A549 (cell line): ENCODE data around the gene TEKTIP1. TPM values are rescaled to one million over a fixed set of nuclear protein-coding genes. Genes with fewer than 3 reads are reported as not detected.

Source experiments
- ATAC-seq, 2 experiments: fragments of 200-7000 bp in 1 of 2; fragments of >200 bp in 1 of 2; cut with Nextera tagmentation in 1 of 2; cut with Tn5 transposase in 1 of 2; 3 replicates each; pipeline versions ENCODE4 v1.8.0 to v1.9.1; 2018 to 2020; ENCODE audit warnings: mild to moderate bottlenecking in 1 of 2, moderate library complexity in 1 of 2
- CTCF ChIA-PET: fragments of 300-600 bp; sonication (Branson Sonifier 250); formaldehyde crosslinking; extraction: SDS; loops from one replicate; lab custom pipeline; 2021; ENCODE audit warnings: antibody characterized with exemption, inconsistent platforms; lab: Yijun Ruan, JAX
- POLR2A ChIA-PET: fragments of 350-600 bp; formaldehyde crosslinking; extraction: SDS; loops from one replicate; lab custom pipeline; 2021; ENCODE audit warnings: antibody characterized with exemption, inconsistent platforms; lab: Yijun Ruan, JAX
- DNase-seq, 2 experiments: peaks; one replicate each; pipeline versions ENCODE4 v3.0.0 to v3.0.0-alpha.2; 2011 to 2016; ENCODE audit warnings: low read depth in 1 of 2, low spot score in 1 of 2
- FAIRE-seq: peaks from 2 replicates; lab custom pipeline; 2011; peaks lifted over from hg19 to GRCh38; lab: Jason Lieb, UNC
- H3K27ac ChIP-seq, 2 experiments: fragments of >200 bp; sonication (Bioruptor Twin); formaldehyde crosslinking; 3 replicates each; pipeline ENCODE4 v1.5.1; 2016 to 2017
- H3K4me1 ChIP-seq: fragments of >200 bp; sonication (Bioruptor Twin); formaldehyde crosslinking; 3 replicates; pipeline ENCODE4 v1.6.1; 2016
- H3K4me2 ChIP-seq: fragments of >200 bp; sonication (Bioruptor Twin); formaldehyde crosslinking; 3 replicates; pipeline ENCODE4 v1.6.1; 2016
- H3K4me3 ChIP-seq: fragments of >200 bp; sonication (Bioruptor Twin); formaldehyde crosslinking; 3 replicates; pipeline ENCODE4 v1.5.1; 2016
- H3K9me3 ChIP-seq: fragments of >200 bp; sonication (Bioruptor Twin); formaldehyde crosslinking; 3 replicates; pipeline ENCODE4 v1.6.1; 2016
- BCL3 ChIP-seq: fragments of >200 bp; sonication (Bioruptor Twin); formaldehyde crosslinking; IDR thresholded peaks from 3 replicates; pipeline ENCODE4 v1.6.1; 2016
- BHLHE40 ChIP-seq: IDR thresholded peaks from 2 replicates; pipeline ENCODE4 v1.6.1; 2012; ENCODE audit warnings: low read depth, low read length, inconsistent platforms
- CEBPB ChIP-seq, 2 experiments: fragments of >200 bp in 1 of 2; sonication (Bioruptor Twin) in 1 of 2; formaldehyde crosslinking in 1 of 2; IDR thresholded peaks; 2 replicates each; pipeline ENCODE4 v1.6.1; 2012 to 2016
- E2F6 ChIP-seq: IDR thresholded peaks from 2 replicates; pipeline ENCODE4 v1.6.1; 2012; ENCODE audit warnings: low read depth, borderline replicate concordance
- FOSB ChIP-seq: fragments of 250-450 bp; sonication (Bioruptor Pico); IDR thresholded peaks from 2 replicates; pipeline ENCODE4 v1.5.0; 2020; ENCODE audit warnings: mild to moderate bottlenecking, moderate library complexity
- FOSL2 ChIP-seq, 2 experiments: fragments of 450-650 bp in 1 of 2; fragments of >200 bp in 1 of 2; sonication (Bioruptor Twin) in 1 of 2; formaldehyde crosslinking; IDR thresholded peaks; 2 replicates each; pipeline versions ENCODE4 v1.5.0 to v1.6.1; 2016 to 2020; ENCODE audit warnings: mild to moderate bottlenecking in 1 of 2, moderate library complexity in 1 of 2
- GATA3 ChIP-seq: IDR thresholded peaks from 2 replicates; pipeline ENCODE4 v1.6.1; 2012; ENCODE audit warnings: borderline replicate concordance
- HES2 ChIP-seq: fragments of >200 bp; sonication (Bioruptor Twin); formaldehyde crosslinking; IDR thresholded peaks from 2 replicates; pipeline ENCODE4 v1.6.1; 2016
- HOXB13 ChIP-seq: fragments of 250-450 bp; sonication (Bioruptor Pico); IDR thresholded peaks from 2 replicates; pipeline ENCODE4 v1.5.0; 2020; ENCODE audit warnings: low read depth, mild to moderate bottlenecking, moderate library complexity
- HOXB5 ChIP-seq: fragments of 250-450 bp; sonication (Bioruptor Pico); IDR thresholded peaks from 2 replicates; pipeline ENCODE4 v1.5.0; 2020; ENCODE audit warnings: mild to moderate bottlenecking, moderate library complexity
- JUN ChIP-seq, 2 experiments: fragments of >200 bp; sonication (Bioruptor Twin); formaldehyde crosslinking; IDR thresholded peaks; 2 replicates in 1 of 2; 3 replicates in 1 of 2; pipeline ENCODE4 v1.6.1; 2016 to 2017
- KDM1A ChIP-seq: fragments of 200-600 bp; sonication (generic); IDR thresholded peaks from 2 replicates; pipeline ENCODE4 v1.6.1; 2016; ENCODE audit warnings: low read depth, mild to moderate bottlenecking
- KDM5A ChIP-seq: fragments of 200-600 bp; sonication (generic); IDR thresholded peaks from 2 replicates; pipeline ENCODE4 v1.6.1; 2016; ENCODE audit warnings: antibody characterized with exemption, mild to moderate bottlenecking
- MAFK ChIP-seq: fragments of 450-650 bp; IDR thresholded peaks from 2 replicates; pipeline ENCODE4 v1.6.1; 2014; ENCODE audit not compliant: partially characterized antibody
- MAX ChIP-seq: IDR thresholded peaks from 2 replicates; pipeline ENCODE4 v1.6.1; 2012
- MYC ChIP-seq: IDR thresholded peaks from 2 replicates; pipeline ENCODE4 v1.6.1; 2012; ENCODE audit warnings: mild to moderate bottlenecking, inconsistent platforms, low read length, improper control_type of control experiment, borderline replicate concordance
- NR3C1 ChIP-seq: fragments of >200 bp; sonication (Bioruptor Twin); formaldehyde crosslinking; IDR thresholded peaks from 3 replicates; pipeline ENCODE4 v1.6.1; 2017
- PBX3 ChIP-seq: IDR thresholded peaks from 2 replicates; pipeline ENCODE4 v1.6.1; 2012
- PHF8 ChIP-seq: fragments of 200-600 bp; sonication (generic); IDR thresholded peaks from 2 replicates; pipeline ENCODE4 v1.6.1; 2016; ENCODE audit warnings: low read depth, mild to moderate bottlenecking, antibody characterized with exemption, moderate library complexity, borderline replicate concordance
- POLR2A ChIP-seq: IDR thresholded peaks from 2 replicates; pipeline ENCODE4 v1.6.1; 2012; ENCODE audit warnings: mild to moderate bottlenecking, low read length
- POLR2AphosphoS2 ChIP-seq: conservative IDR thresholded peaks from 2 replicates; pipeline ENCODE4 v1.6.1; 2012; ENCODE audit warnings: low read length, improper control_type of control experiment, inconsistent platforms
- RFX5 ChIP-seq: fragments of 450-650 bp; IDR thresholded peaks from 2 replicates; pipeline ENCODE4 v1.7.1; 2014; ENCODE audit warnings: antibody characterized with exemption, mild to moderate bottlenecking, moderate library complexity
- TFCP2L1 ChIP-seq: fragments of 250-450 bp; sonication (Bioruptor Pico); IDR thresholded peaks from 2 replicates; pipeline ENCODE4 v1.5.0; 2021; ENCODE audit warnings: mild to moderate bottlenecking
- USF2 ChIP-seq: fragments of 450-650 bp; IDR thresholded peaks from 2 replicates; pipeline ENCODE4 v1.6.1; 2014; ENCODE audit warnings: antibody characterized with exemption
- WGBS: methylation state at CpG from one replicate; pipeline ENCODE4 v1.1.6; 2017; ENCODE audit errors: missing lambda C conversion rate; 5-methylcytosine and 5-hydroxymethylcytosine counted together
- polyA plus RNA-seq, 4 experiments: library from polyadenylated mRNA; depleted of rRNA in 3 of 4; stranded (reverse); fragments of >200 nt; fragmentation: RNase III in 1 of 4; extraction: RNeasy Plus Mini Kit Qiagen cat#74134 plus additional on column Dnase treatment in 1 of 4; gene quantifications; 2 replicates in 3 of 4; 3 replicates in 1 of 4; pipeline ENCODE4 v1.2.3, GENCODE V29; 2011 to 2017

Gene TEKTIP1
- polyA plus RNA-seq, 2 of the 4 experiments (the other 2 are of a cell fraction), result not detected

GRCh38 chr19:3500429-3501101 is 38.4 kb upstream of the TEKTIP1 start, which contains the start of gene DOHH:
Gene DOHH (minus strand): TSS chr19:3500674. CDS start chr19:3496814, 3,860 bp downstream.
- WGBS, result 4% methylated on average over 31 of the region's 52 CpGs
- CTCF ChIA-PET, result interaction anchor here (1.5 to 5.2 kb wide), 2 partner anchors 15 to 195 kb away, joined by 3 to 32 read pairs; partner anchors contain the start of gene SMIM44

GRCh38 chr19:3501780-3502179 is 37.2 kb upstream of the TEKTIP1 start:
- CTCF ChIA-PET, result interaction anchor here (0.6 to 2.9 kb wide), 3 partner anchors 16 to 197 kb away, joined by 3 to 13 read pairs (median 3); no protein-coding TSS in a partner anchor
- no peak overlapping the region for H3K4me2 ChIP-seq
- no peak overlapping the region for H3K4me3 ChIP-seq
- no peak for ATAC-seq
- no peak for TF ChIP-seq CEBPB (IDR thresholded peaks at IDR 0.05)
- no peak for TF ChIP-seq PHF8
- TF ChIP-seq BHLHE40, result no peak
- no peak for TF ChIP-seq RFX5
- TF ChIP-seq NR3C1, result no peak
- TF ChIP-seq BCL3, result no peak
- TF ChIP-seq JUN (IDR thresholded peaks at IDR 0.05), result no peak
- TF ChIP-seq POLR2AphosphoS2, result no peak
- no peak for TF ChIP-seq POLR2A
- no peak for TF ChIP-seq HES2
- TF ChIP-seq KDM1A, result no peak
- TF ChIP-seq, all 56 proteins: peak for 0
- DNase-seq, result no peak
- POLR2A ChIA-PET, result no interaction called here
- FAIRE-seq, result no peak
- no peaks in the 10 kb centered on the region for H3K9me3 ChIP-seq
- peaks cover 15% of the 10 kb centered on the region; the same call in 2 of the 3 replicates for H3K4me1 ChIP-seq
- no peak overlapping the region for H3K27ac ChIP-seq
- WGBS, result 75% methylated on average over 3 of the region's 3 CpGs

More at GRCh38 chr19:3500429-3501101, 38.4 kb upstream of the TEKTIP1 start, which contains the start of gene DOHH:
- DNase-seq (peak; percentile 90 to 97), ATAC-seq (peak; percentile 95 to 96), FAIRE-seq (peak; percentile 56)
- Histone ChIP-seq H3K4me2 (peak within 1 kb of the TSS; percentile 99), H3K4me1 (peaks cover 15% of the 10 kb centered on the region; the same call in 2 of the 3 replicates), H3K27ac (peak within 1 kb of the TSS; percentile 96 to 99)
- POLR2A ChIA-PET, result interaction anchor here (1.0 kb wide), 1 partner anchor 14 kb away, joined by 3 read pairs; no protein-coding TSS in a partner anchor
- 0 out of 2 replicates have a peak, but pooled peaks have one; percentile 16 for TF ChIP-seq TFCP2L1 (CRISPR knock-in tag)
- TF ChIP-seq FOSB (CRISPR knock-in tag), result no peak
- no peak for TF ChIP-seq KDM1A
- peak; percentile 94 for TF ChIP-seq KDM5A
- peak; percentile 79 for TF ChIP-seq PHF8
- TF ChIP-seq USF2, result peak; percentile 95
- peak; percentile 87 for TF ChIP-seq BHLHE40
- TF ChIP-seq MAFK, result peak; percentile 95
- peak; percentile 94 for TF ChIP-seq MAX
- no peak for TF ChIP-seq HOXB13 (CRISPR knock-in tag)
- 0 out of 2 replicates have a peak, but pooled peaks have one; percentile 31 for TF ChIP-seq HOXB5 (CRISPR knock-in tag)
- peak; percentile 72 for TF ChIP-seq POLR2A
- TF ChIP-seq BCL3, result 0 out of 3 replicates have a peak, but pooled peaks have one; percentile 54
- peak; percentile 85 for TF ChIP-seq GATA3
- no peak for TF ChIP-seq CEBPB (IDR thresholded peaks at IDR 0.05)
- TF ChIP-seq E2F6, result peak; percentile 74
- TF ChIP-seq MYC, result 0 out of 2 replicates have a peak, but pooled peaks have one; percentile 32
- peak in 1 of 2 experiments; percentile 63; a peak in 3 of 5 replicates for TF ChIP-seq JUN (IDR thresholded peaks at IDR 0.05)
- no peak for TF ChIP-seq PBX3
- no peak for TF ChIP-seq FOSL2 (IDR thresholded peaks at IDR 0.05)
- TF ChIP-seq FOSL2 (CRISPR knock-in tag; IDR thresholded peaks at IDR 0.05), result peak; percentile 14; the same call in 1 of the 2 replicates
- peak; percentile 54; the same call in 1 of the 2 replicates for TF ChIP-seq RFX5
- TF ChIP-seq, all 56 proteins: peak for 16
- Histone ChIP-seq H3K4me3 (peak within 1 kb of the TSS; percentile 93), H3K9me3 (no peaks in the 10 kb centered on the region)
